ENCODE data around the gene BARHL2. TPM values are rescaled to one million over a fixed set of nuclear protein-coding genes. Genes with fewer than 3 reads are reported as not detected.

BARHL2 gene
- total and polyA plus RNA-seq, 4 donors, result not detected

DNA sequence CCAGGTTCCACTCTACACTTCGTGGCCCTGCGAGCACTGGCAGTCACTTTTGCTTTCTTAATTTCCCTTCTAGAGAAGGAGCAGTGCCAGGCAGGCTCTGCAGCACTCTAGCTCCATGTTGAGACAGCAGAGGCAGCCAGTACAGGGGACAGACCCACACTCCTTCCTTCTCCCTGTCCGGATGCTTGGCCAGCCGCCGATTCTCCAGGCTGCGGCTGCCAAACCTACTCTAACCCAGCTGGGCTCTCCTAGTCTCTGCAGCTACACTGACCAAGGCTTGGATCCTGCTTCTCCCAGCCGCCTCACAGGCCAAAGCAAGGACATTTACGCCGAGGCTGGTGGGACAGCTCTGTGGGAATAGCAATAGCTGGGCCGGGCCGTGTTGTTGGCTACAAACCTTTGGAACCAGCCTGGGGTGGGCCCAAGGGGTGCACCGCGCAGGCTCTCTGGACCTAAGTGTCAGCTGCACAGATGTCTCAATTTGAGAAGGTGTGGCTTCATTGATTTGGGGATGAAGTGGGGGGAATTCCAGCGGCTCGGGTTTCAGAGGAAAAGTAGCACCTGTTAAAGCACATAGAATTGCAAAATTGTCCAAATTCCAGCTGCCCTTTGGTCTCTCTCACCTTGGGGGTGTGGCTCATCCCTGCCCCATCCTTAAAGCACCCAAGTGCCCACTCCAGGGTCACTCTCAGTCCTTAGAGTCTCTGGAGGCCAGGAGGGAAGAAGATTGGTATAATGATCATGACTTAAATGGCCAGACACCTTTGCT lies 3.2 kb downstream of the BARHL2 start:
- no peak overlapping the region for H3K9ac ChIP-seq (ENCODE audit: insufficient read depth in 1 of 2, low read length in 2 of 2)
- WGBS, 2 donors, result 4 to 5% methylated on average over 15 of the region's 15 CpGs
- TF ChIP-seq, protein P1, sequence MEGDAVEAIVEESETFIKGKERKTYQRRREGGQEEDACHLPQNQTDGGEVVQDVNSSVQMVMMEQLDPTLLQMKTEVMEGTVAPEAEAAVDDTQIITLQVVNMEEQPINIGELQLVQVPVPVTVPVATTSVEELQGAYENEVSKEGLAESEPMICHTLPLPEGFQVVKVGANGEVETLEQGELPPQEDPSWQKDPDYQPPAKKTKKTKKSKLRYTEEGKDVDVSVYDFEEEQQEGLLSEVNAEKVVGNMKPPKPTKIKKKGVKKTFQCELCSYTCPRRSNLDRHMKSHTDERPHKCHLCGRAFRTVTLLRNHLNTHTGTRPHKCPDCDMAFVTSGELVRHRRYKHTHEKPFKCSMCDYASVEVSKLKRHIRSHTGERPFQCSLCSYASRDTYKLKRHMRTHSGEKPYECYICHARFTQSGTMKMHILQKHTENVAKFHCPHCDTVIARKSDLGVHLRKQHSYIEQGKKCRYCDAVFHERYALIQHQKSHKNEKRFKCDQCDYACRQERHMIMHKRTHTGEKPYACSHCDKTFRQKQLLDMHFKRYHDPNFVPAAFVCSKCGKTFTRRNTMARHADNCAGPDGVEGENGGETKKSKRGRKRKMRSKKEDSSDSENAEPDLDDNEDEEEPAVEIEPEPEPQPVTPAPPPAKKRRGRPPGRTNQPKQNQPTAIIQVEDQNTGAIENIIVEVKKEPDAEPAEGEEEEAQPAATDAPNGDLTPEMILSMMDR (IDR thresholded peaks at IDR 0.05; ENCODE audit: control extremely low read depth, extremely low read depth), result no peak
- H3K9me3 ChIP-seq (ENCODE audit: control insufficient read depth in 4 of 4, insufficient read depth in 3 of 4, low read length in 3 of 4), result peaks cover 0 to 23% (median 0%) of the 10 kb centered on the region in 4 donors
- H3K4me1 ChIP-seq (ENCODE audit: control insufficient read depth in 5 of 5, insufficient read depth in 5 of 5, low read length in 5 of 5), result peaks cover 0 to 13% (median 5%) of the 10 kb centered on the region in 5 donors
- peaks cover 7 to 90% (median 85%) of the 10 kb centered on the region in 3 donors for H3K27me3 ChIP-seq (ENCODE audit: control insufficient read depth in 3 of 3, insufficient read depth in 3 of 3, low read length in 2 of 3)
- H3K4me3 ChIP-seq, result no peak overlapping the region
- DNase-seq, result peak; percentile 66 to 79 (median 77)
- no peaks in the 10 kb centered on the region for H3K36me3 ChIP-seq (ENCODE audit: control insufficient read depth in 4 of 4, insufficient read depth in 4 of 4, low read length in 4 of 4)
- H3K27ac ChIP-seq (ENCODE audit: low read depth in 1 of 2, low read length in 1 of 2), result no peak overlapping the region
- ATAC-seq (ENCODE audit: insufficient read depth, low FRiP score), result no peak

DNA sequence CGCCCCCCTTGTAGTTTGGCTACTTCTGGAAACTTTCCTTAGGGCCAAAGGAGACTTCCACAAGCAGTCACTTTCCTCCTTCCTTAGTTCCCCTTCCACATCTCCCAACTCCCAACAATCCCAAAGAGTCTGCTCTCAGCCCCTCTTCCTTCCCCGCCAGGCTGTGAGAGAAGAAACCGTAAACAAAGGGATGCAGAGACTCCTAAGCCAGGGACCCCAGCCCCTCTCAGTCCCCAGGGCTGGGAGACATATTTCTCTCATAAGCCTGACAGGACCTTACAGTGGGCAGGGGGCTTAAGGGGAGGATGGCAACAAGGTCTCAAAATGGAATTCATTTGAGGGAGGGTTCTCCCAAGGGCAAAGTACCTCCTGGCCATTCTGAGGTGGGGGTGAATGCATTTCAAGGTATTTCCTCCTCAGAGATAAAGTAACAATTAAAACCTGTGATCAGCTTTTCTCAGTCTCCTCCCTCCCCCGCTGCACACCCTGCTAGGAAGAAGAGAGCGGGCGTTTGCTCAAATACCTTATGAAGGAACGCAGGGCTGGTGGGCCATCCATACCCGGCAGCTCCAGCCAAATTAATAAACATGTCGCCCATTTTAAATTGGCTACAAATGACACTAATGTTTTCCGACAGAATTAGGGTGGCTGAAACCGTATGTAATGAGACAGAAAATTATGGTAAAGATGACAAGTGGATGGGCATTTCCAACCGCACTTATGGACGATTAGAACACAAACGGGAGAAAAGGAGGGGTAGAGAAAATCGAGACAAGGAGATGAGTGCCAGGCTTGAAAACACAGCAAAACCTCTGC lies 4.0 kb downstream of the BARHL2 start:
- ATAC-seq (ENCODE audit: insufficient read depth, low FRiP score) (no peak), DNase-seq (no peak)
- no peaks in the 10 kb centered on the region for H3K36me3 ChIP-seq (ENCODE audit: control insufficient read depth in 4 of 4, insufficient read depth in 4 of 4, low read length in 4 of 4)
- H3K9ac ChIP-seq (ENCODE audit: insufficient read depth in 1 of 2, low read length in 2 of 2), result no peak overlapping the region
- H3K27ac ChIP-seq (ENCODE audit: low read depth in 1 of 2, low read length in 1 of 2), result no peak overlapping the region
- no peak overlapping the region for H3K4me3 ChIP-seq
- H3K27me3 ChIP-seq (ENCODE audit: control insufficient read depth in 3 of 3, insufficient read depth in 3 of 3, low read length in 2 of 3), result peaks cover 7 to 93% (median 89%) of the 10 kb centered on the region in 3 donors
- peaks cover 0 to 8% (median 2%) of the 10 kb centered on the region in 5 donors for H3K4me1 ChIP-seq (ENCODE audit: control insufficient read depth in 5 of 5, insufficient read depth in 5 of 5, low read length in 5 of 5)
- peaks cover 0 to 19% (median 0%) of the 10 kb centered on the region in 4 donors for H3K9me3 ChIP-seq (ENCODE audit: control insufficient read depth in 4 of 4, insufficient read depth in 3 of 4, low read length in 3 of 4)
- TF ChIP-seq, protein P1 (IDR thresholded peaks at IDR 0.05; ENCODE audit: control extremely low read depth, extremely low read depth), result no peak
- WGBS, 2 donors, result 5 to 9% methylated on average over 15 of the region's 15 CpGs

DNA sequence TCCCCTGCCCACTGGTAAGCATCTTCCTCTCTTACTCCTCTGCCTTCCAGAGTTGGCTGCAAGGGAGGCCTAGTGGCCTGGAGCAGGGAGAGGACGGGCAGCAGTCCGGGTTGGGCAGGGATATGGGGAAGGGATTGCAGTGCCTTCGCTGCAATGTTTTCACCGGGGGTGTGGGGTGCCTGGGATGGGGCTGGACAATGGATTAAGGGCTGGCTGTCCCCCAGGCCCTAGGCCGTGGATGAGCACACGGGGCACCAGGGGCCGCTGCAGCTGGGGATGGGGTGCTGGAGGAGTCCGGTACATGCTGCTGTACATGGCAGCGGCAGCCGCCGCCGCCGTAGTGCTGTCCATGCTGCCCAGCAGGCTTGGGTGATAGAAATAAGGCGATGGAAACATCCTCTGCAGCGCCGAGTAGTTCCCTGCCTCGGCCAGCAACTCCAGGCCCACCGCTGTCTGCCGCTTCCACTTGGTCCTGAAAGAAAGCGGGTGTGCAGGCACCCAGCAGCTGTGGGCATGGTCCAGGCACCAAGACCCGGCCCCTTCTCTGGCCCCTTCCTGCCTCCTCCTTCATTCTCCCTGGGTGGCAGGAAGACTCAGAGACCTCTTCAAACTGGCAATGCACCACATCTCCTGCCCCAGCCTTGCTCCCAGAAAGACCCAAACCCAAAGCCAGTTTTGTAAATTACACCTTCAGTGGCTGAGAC lies 4.8 kb downstream of the BARHL2 start:
- DNase-seq (no peak), ATAC-seq (ENCODE audit: insufficient read depth, low FRiP score) (no peak)
- Histone ChIP-seq H3K27ac (ENCODE audit: low read depth in 1 of 2, low read length in 1 of 2) (no peak overlapping the region), H3K4me3 (no peak overlapping the region), H3K9ac (ENCODE audit: insufficient read depth in 1 of 2, low read length in 2 of 2) (no peak overlapping the region), H3K9me3 (ENCODE audit: control insufficient read depth in 4 of 4, insufficient read depth in 3 of 4, low read length in 3 of 4) (peaks cover 0 to 19% (median 0%) of the 10 kb centered on the region in 4 donors), H3K4me1 (ENCODE audit: control insufficient read depth in 5 of 5, insufficient read depth in 5 of 5, low read length in 5 of 5) (peaks cover 0 to 8% (median 0%) of the 10 kb centered on the region in 5 donors), H3K27me3 (ENCODE audit: control insufficient read depth in 3 of 3, insufficient read depth in 3 of 3, low read length in 2 of 3) (peaks cover 7 to 98% (median 95%) of the 10 kb centered on the region in 3 donors), H3K36me3 (ENCODE audit: control insufficient read depth in 4 of 4, insufficient read depth in 4 of 4, low read length in 4 of 4) (no peaks in the 10 kb centered on the region)
- WGBS, 2 donors, result 3 to 8% methylated on average over 19 to 21 of the region's 21 CpGs
- TF ChIP-seq, protein P1 (IDR thresholded peaks at IDR 0.05; ENCODE audit: control extremely low read depth, extremely low read depth), result no peak
